HEK293T (cell line): ENCODE data around the gene SLC35F3.

Experiments used
- BHLHE40 ChIP-seq: fragments of 450-650 bp; IDR thresholded peaks from 2 replicates; pipeline ENCODE4 v1.6.1; 2016; ENCODE audit warnings: mild to moderate bottlenecking, moderate library complexity, borderline replicate concordance
- FOXM1 ChIP-seq: fragments of 450-650 bp; IDR thresholded peaks from 2 replicates; pipeline ENCODE4 v1.6.1; 2017; ENCODE audit warnings: mild to moderate bottlenecking, borderline replicate concordance
- NFRKB ChIP-seq: fragments of 450-650 bp; IDR thresholded peaks from 2 replicates; pipeline ENCODE4 v1.6.1; 2016; ENCODE audit warnings: mild to moderate bottlenecking, moderate library complexity
- PKNOX1 ChIP-seq: fragments of 450-650 bp; IDR thresholded peaks from 2 replicates; pipeline ENCODE4 v1.6.1; 2016
- SP1 ChIP-seq: fragments of 450-650 bp; IDR thresholded peaks from 2 replicates; pipeline ENCODE4 v1.6.1; 2017
- SUZ12 ChIP-seq: fragments of 450-650 bp; IDR thresholded peaks from 2 replicates; pipeline ENCODE4 v1.6.1; 2016; ENCODE audit warnings: mild to moderate bottlenecking
- ZNF384 ChIP-seq: fragments of 450-650 bp; IDR thresholded peaks from 2 replicates; pipeline ENCODE4 v1.6.1; 2016

DNA sequence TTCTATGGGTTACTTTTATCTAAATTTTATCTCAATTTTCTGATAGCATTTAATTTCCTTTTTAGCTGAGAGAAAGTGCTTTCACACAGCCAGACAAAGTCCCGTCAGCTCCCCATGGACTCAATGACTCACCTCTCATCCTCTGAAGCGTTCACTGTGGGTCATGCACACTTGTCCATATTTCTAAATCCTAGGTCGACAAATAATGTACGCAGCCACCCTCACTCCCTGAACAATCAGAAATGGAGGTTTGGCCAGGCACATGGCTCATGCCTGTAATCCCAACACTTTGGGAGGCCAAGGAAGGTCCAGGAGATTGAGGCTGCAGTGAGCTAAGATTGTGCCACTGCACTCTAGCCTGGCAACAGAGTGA, 426.4 kb downstream of the SLC35F3 start:
- TF ChIP-seq BHLHE40 (no peak), SUZ12 (no peak), ZNF384 (no peak), FOXM1 (no peak), NFRKB (no peak), SP1 (no peak), PKNOX1 (no peak)
